H9 (cell line): ENCODE results near the gene CTAGE6. TPM values are rescaled to one million over a fixed set of nuclear protein-coding genes. Genes with fewer than 3 reads are reported as not detected.
"Not testable (repeated sequence)": the region's sequence is repeated elsewhere in the genome, so short reads cannot be mapped to it uniquely, and the experiment has no call there.

Experiments used
- DNase-seq: peaks from one replicate; pipeline ENCODE4 v3.0.0-alpha.2; 2017
- H2AFZ ChIP-seq: one replicate; pipeline ENCODE4 v1.6.1; 2013; ENCODE audit warnings: mild to moderate bottlenecking, low read length, control low read depth, moderate library complexity
- H2AK5ac ChIP-seq: 2 replicates; pipeline ENCODE4 v1.6.1; 2013; ENCODE audit warnings: low read length, control low read depth, mixed read lengths; ENCODE audit not compliant: insufficient read length
- H2BK120ac ChIP-seq: one replicate; pipeline ENCODE4 v1.6.1; 2013; ENCODE audit warnings: low read depth, mild to moderate bottlenecking, low read length, control low read depth, inconsistent platforms; ENCODE audit not compliant: poor library complexity, severe bottlenecking
- H2BK12ac ChIP-seq: 2 replicates; pipeline ENCODE4 v1.6.1; 2013; ENCODE audit warnings: low read length, control low read depth, mixed read lengths, low read depth; ENCODE audit not compliant: insufficient read length
- H2BK15ac ChIP-seq: 2 replicates; pipeline ENCODE4 v1.6.1; 2013; ENCODE audit warnings: low read depth, low read length, control low read depth
- H2BK20ac ChIP-seq: one replicate; pipeline ENCODE4 v1.6.1; 2013; ENCODE audit warnings: low read depth, mild to moderate bottlenecking, low read length, control low read depth, inconsistent platforms; ENCODE audit not compliant: poor library complexity, severe bottlenecking
- H2BK5ac ChIP-seq: 2 replicates; pipeline ENCODE4 v1.6.1; 2013; ENCODE audit warnings: low read length, control low read depth, mixed read lengths; ENCODE audit not compliant: insufficient read length
- H3K14ac ChIP-seq: 2 replicates; pipeline ENCODE4 v1.6.1; 2013; ENCODE audit warnings: low read length, control low read depth; ENCODE audit not compliant: insufficient read depth
- H3K18ac ChIP-seq: 2 replicates; pipeline ENCODE4 v1.6.1; 2013; ENCODE audit warnings: low read depth, mild to moderate bottlenecking, mixed read lengths, low read length, control low read depth; ENCODE audit not compliant: insufficient read length
- H3K23ac ChIP-seq: 2 replicates; pipeline ENCODE4 v1.6.1; 2013; ENCODE audit warnings: low read length, control low read depth, mixed read lengths, low read depth; ENCODE audit not compliant: insufficient read length
- H3K23me2 ChIP-seq: 2 replicates; pipeline ENCODE4 v1.6.1; 2013; ENCODE audit warnings: low read depth, mild to moderate bottlenecking, mixed read lengths, low read length, control low read depth; ENCODE audit not compliant: insufficient read length, poor library complexity, severe bottlenecking
- H3K27ac ChIP-seq: 2 replicates; pipeline ENCODE4 v1.5.1; 2013; ENCODE audit warnings: low read length, control low read depth, mixed read lengths, low read depth; ENCODE audit not compliant: insufficient read length
- H3K27me3 ChIP-seq: 2 replicates; pipeline ENCODE4 v1.6.1; 2013; ENCODE audit warnings: low read length, control low read depth, inconsistent platforms; ENCODE audit not compliant: insufficient read depth
- H3K4ac ChIP-seq: 2 replicates; pipeline ENCODE4 v1.6.1; 2013; ENCODE audit warnings: low read depth, mild to moderate bottlenecking, control low read depth, inconsistent platforms, low read length, moderate library complexity
- H3K4me1 ChIP-seq: 2 replicates; pipeline ENCODE4 v1.6.1; 2013; ENCODE audit warnings: low read length, control low read depth, inconsistent platforms; ENCODE audit not compliant: insufficient read depth
- H3K4me2 ChIP-seq: 2 replicates; pipeline ENCODE4 v1.6.1; 2013; ENCODE audit warnings: low read length, control low read depth, mixed read lengths; ENCODE audit not compliant: insufficient read length, insufficient read depth
- H3K56ac ChIP-seq: 2 replicates; pipeline ENCODE4 v1.6.1; 2013; ENCODE audit warnings: low read depth, mild to moderate bottlenecking, mixed read lengths, low read length, control low read depth; ENCODE audit not compliant: insufficient read length
- H3K79me1 ChIP-seq: 2 replicates; pipeline ENCODE4 v1.6.1; 2013; ENCODE audit warnings: low read depth, mild to moderate bottlenecking, moderate library complexity, low read length, control low read depth, inconsistent platforms; ENCODE audit not compliant: insufficient read depth, poor library complexity, severe bottlenecking
- H3K79me2 ChIP-seq: 2 replicates; pipeline ENCODE4 v1.6.1; 2013; ENCODE audit warnings: low read length, control low read depth, inconsistent platforms; ENCODE audit not compliant: insufficient read depth
- H3K9ac ChIP-seq: 2 replicates; pipeline ENCODE4 v1.6.1; 2013; ENCODE audit warnings: low read length, control low read depth, mixed read lengths; ENCODE audit not compliant: insufficient read length; ENCODE audit errors: extremely low read depth
- H3K9me3 ChIP-seq: one replicate; pipeline ENCODE4 v1.6.1; 2013; ENCODE audit warnings: low read depth, low read length, inconsistent platforms; ENCODE audit not compliant: control insufficient read depth
- H3T11ph ChIP-seq: one replicate; pipeline ENCODE4 v1.6.1; 2013; ENCODE audit warnings: mild to moderate bottlenecking, low read length, control low read depth, inconsistent platforms
- H4K20me1 ChIP-seq: one replicate; pipeline ENCODE4 v1.6.1; 2013; ENCODE audit not compliant: control insufficient read depth, insufficient read length, insufficient read depth
- H4K5ac ChIP-seq: 2 replicates; pipeline ENCODE4 v1.6.1; 2013; ENCODE audit warnings: low read depth, mild to moderate bottlenecking, mixed read lengths, low read length, control low read depth; ENCODE audit not compliant: insufficient read length
- H4K8ac ChIP-seq: replicated peaks from 2 replicates; pipeline ENCODE4 v1.6.1; 2013; ENCODE audit warnings: low read length, control low read depth, mixed read lengths, low read depth; ENCODE audit not compliant: insufficient read length
- H4K91ac ChIP-seq: 2 replicates; pipeline ENCODE4 v1.6.1; 2013; ENCODE audit warnings: low read depth, mild to moderate bottlenecking, moderate library complexity, mixed read lengths, low read length, control low read depth; ENCODE audit not compliant: insufficient read length
- H3K27ac Mint-ChIP-seq, 3 experiments: 2 replicates in 2 of 3; 3 replicates in 1 of 3; pipeline ENCODE4 v1.8.0; 2020 to 2021; ENCODE audit warnings: mixed read lengths in 3 of 3, mild to moderate bottlenecking in 1 of 3, moderate library complexity in 1 of 3
- H3K27me3 Mint-ChIP-seq: 2 replicates; pipeline ENCODE4 v1.8.0; 2021; ENCODE audit warnings: low read depth, mild to moderate bottlenecking, moderate library complexity, mixed read lengths
- H3K36me3 Mint-ChIP-seq, 3 experiments: 2 replicates in 2 of 3; 3 replicates in 1 of 3; pipeline ENCODE4 v1.8.0; 2020 to 2021; ENCODE audit warnings: low read depth in 3 of 3, mixed read lengths in 3 of 3; ENCODE audit not compliant: insufficient read depth in 1 of 3
- H3K4me1 Mint-ChIP-seq, 2 experiments: 2 replicates each; pipeline ENCODE4 v1.8.0; 2020; ENCODE audit warnings: mixed read lengths in 2 of 2
- H3K4me3 Mint-ChIP-seq, 2 experiments: 2 replicates in 1 of 2; 3 replicates in 1 of 2; pipeline ENCODE4 v1.8.0; 2020 to 2021; ENCODE audit warnings: mild to moderate bottlenecking in 2 of 2, mixed read lengths in 2 of 2, moderate library complexity in 1 of 2
- H3K9me3 Mint-ChIP-seq, 2 experiments: 2 replicates in 1 of 2; 3 replicates in 1 of 2; pipeline ENCODE4 v1.8.0; 2020; ENCODE audit warnings: mild to moderate bottlenecking in 2 of 2, mixed read lengths in 2 of 2, moderate library complexity in 1 of 2
- WGBS: extraction: QIAGEN DNeasy Blood & Tissue Kit; methylation state at CpG from one replicate; pipeline ENCODE4 v1.1.7; 2013; ENCODE audit warnings: missing lambda C conversion rate, low lambda C conversion rate, mixed read lengths; ENCODE audit not compliant: insufficient read length; ENCODE audit errors: extremely low coverage; 5-methylcytosine and 5-hydroxymethylcytosine counted together
- total RNA-seq: library from RNA; stranded (reverse); gene quantifications from 2 replicates; pipeline ENCODE4 v1.2.1, GENCODE V29; 2021

CTAGE6 gene
- total RNA-seq, 1 experiment from 2014 or later, result not detected

DNA sequence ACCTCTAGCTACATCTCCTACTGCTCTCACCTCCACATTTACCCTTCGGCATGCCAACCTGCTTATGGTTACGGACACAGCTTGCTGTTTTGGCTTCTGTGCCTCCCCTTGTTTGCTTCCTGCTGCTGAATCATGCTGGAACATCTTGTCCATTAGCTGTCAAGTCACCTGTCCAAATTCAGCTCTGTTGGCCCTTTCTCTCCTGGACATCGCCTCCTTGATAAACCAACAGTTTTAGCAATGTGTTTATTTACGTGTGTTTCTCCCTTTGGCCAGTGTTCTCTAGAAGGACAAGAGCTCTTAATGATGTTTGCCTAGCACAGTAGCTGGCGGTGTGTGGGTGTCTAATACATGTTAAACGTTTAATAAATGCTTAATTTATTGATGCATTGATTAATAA lies 31.4 kb downstream of the CTAGE6 start:
- H2AFZ ChIP-seq, H3K27me3 Mint-ChIP-seq, H2BK15ac ChIP-seq, H3K56ac ChIP-seq, H2BK120ac ChIP-seq, H3K23ac ChIP-seq, H4K20me1 ChIP-seq, H3K27ac Mint-ChIP-seq, H3K27ac ChIP-seq, H3K4me1 ChIP-seq, H3K27me3 ChIP-seq, H2BK20ac ChIP-seq, H2BK5ac ChIP-seq, H3K9ac ChIP-seq, H2AK5ac ChIP-seq, DNase-seq, H3K4me3 Mint-ChIP-seq, H3K79me1 ChIP-seq, H3K79me2 ChIP-seq, H3T11ph ChIP-seq, H2BK12ac ChIP-seq, H4K91ac ChIP-seq, H3K14ac ChIP-seq, H4K5ac ChIP-seq, H3K9me3 ChIP-seq, H4K8ac ChIP-seq, H3K4me1 Mint-ChIP-seq, H3K4me2 ChIP-seq, H3K4ac ChIP-seq, H3K9me3 Mint-ChIP-seq, H3K23me2 ChIP-seq, H3K18ac ChIP-seq, H3K36me3 Mint-ChIP-seq: not testable (repeated sequence)
- WGBS, result no CpG with 5 or more reads among the region's 6 CpGs

DNA sequence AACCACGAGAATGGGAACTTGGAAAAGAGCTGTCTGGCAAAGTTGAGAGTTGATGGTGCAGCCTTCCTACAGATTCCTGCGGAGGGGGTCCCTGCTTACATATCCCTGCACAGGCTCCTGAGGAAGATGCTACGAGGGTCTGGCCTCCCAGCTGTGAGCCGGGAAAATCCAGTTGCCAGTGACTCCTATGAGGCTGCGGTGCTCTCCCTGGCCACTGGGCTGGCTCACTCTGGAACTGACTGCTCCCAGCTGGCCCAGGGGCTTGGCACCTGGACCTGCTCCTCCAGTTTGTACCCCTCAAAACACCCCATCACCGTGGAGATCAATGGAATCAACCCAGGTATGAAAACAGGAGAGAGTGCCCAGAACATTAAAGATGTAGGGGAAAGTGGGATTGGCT lies 37.2 kb downstream of the CTAGE6 start:
- not testable (repeated sequence) for H4K5ac ChIP-seq, H3K23me2 ChIP-seq, DNase-seq, H3K79me2 ChIP-seq, H3K4me3 Mint-ChIP-seq, H3K27me3 ChIP-seq, H3K23ac ChIP-seq, H3K4me1 Mint-ChIP-seq, H4K20me1 ChIP-seq, H3T11ph ChIP-seq, H3K56ac ChIP-seq, H3K4me2 ChIP-seq, H2BK5ac ChIP-seq, H3K14ac ChIP-seq, H2BK12ac ChIP-seq, H2AFZ ChIP-seq, H3K9ac ChIP-seq, H3K79me1 ChIP-seq, H2BK120ac ChIP-seq, H3K9me3 ChIP-seq, H3K27ac ChIP-seq, H4K91ac ChIP-seq, H3K4ac ChIP-seq, H4K8ac ChIP-seq, H2BK20ac ChIP-seq, H3K18ac ChIP-seq, H3K27me3 Mint-ChIP-seq, H3K9me3 Mint-ChIP-seq, H3K36me3 Mint-ChIP-seq, H2BK15ac ChIP-seq, H3K27ac Mint-ChIP-seq, H3K4me1 ChIP-seq, H2AK5ac ChIP-seq
- WGBS, result no CpG with 5 or more reads among the region's 6 CpGs
